ENCODE measurements around the gene GRIN2D. TPM values are rescaled to one million over a fixed set of nuclear protein-coding genes. Genes with fewer than 3 reads are reported as not detected.

The GRIN2D gene
- total RNA-seq, 1 donor from 2014 or later: 21.7 TPM

GRCh38 chr19:48441360-48442050 is 48.0 kb downstream of the GRIN2D start:
- TF ChIP-seq CTCF (IDR thresholded peaks at IDR 0.05; ENCODE audit: partially characterized antibody, unreplicated experiment): no peak
- peaks cover 11% of the 10 kb centered on the region for H3K4me1 Mint-ChIP-seq (ENCODE audit: low read depth, unreplicated experiment)
- no peak overlapping the region for H3K4me3 Mint-ChIP-seq (ENCODE audit: unreplicated experiment)
- peaks cover 23% of the 10 kb centered on the region for H3K27me3 Mint-ChIP-seq (ENCODE audit: unreplicated experiment)
- no peak for DNase-seq
- peaks cover 10% of the 10 kb centered on the region for H3K9me3 Mint-ChIP-seq (ENCODE audit: unreplicated experiment)
- no peak overlapping the region for H3K27ac Mint-ChIP-seq (ENCODE audit: unreplicated experiment)
- no peaks in the 10 kb centered on the region for H3K36me3 Mint-ChIP-seq (ENCODE audit: unreplicated experiment)

GRCh38 chr19:48442116-48443035 is 48.9 kb downstream of the GRIN2D start:
- H3K4me3 Mint-ChIP-seq (ENCODE audit: unreplicated experiment): no peak overlapping the region
- peaks cover 23% of the 10 kb centered on the region for H3K27me3 Mint-ChIP-seq (ENCODE audit: unreplicated experiment)
- no peak for DNase-seq
- no peak for TF ChIP-seq CTCF (IDR thresholded peaks at IDR 0.05; ENCODE audit: partially characterized antibody, unreplicated experiment)
- H3K27ac Mint-ChIP-seq (ENCODE audit: unreplicated experiment): no peak overlapping the region
- peaks cover 11% of the 10 kb centered on the region for H3K4me1 Mint-ChIP-seq (ENCODE audit: low read depth, unreplicated experiment)
- peaks cover 10% of the 10 kb centered on the region for H3K9me3 Mint-ChIP-seq (ENCODE audit: unreplicated experiment)
- H3K36me3 Mint-ChIP-seq (ENCODE audit: unreplicated experiment): no peaks in the 10 kb centered on the region

GRCh38 chr19:48443256-48443655 is 49.8 kb downstream of the GRIN2D start:
- Mint-ChIP-seq H3K9me3 (ENCODE audit: unreplicated experiment) (peaks cover 10% of the 10 kb centered on the region), H3K27ac (ENCODE audit: unreplicated experiment) (no peak overlapping the region), H3K4me1 (ENCODE audit: low read depth, unreplicated experiment) (peaks cover 11% of the 10 kb centered on the region), H3K27me3 (ENCODE audit: unreplicated experiment) (peaks cover 23% of the 10 kb centered on the region), H3K4me3 (ENCODE audit: unreplicated experiment) (no peak overlapping the region), H3K36me3 (ENCODE audit: unreplicated experiment) (no peaks in the 10 kb centered on the region)
- no peak for DNase-seq
- TF ChIP-seq CTCF (IDR thresholded peaks at IDR 0.05; ENCODE audit: partially characterized antibody, unreplicated experiment): no peak

Other genes starting within 250 kb of the GRIN2D start
- 16.9 TPM for gene LIG1, start 223.3 kb upstream of the GRIN2D start, total RNA-seq (ENCODE audit: unreplicated experiment)
- 6.7 TPM for gene ZSWIM9, start 223.0 kb upstream of the GRIN2D start, total RNA-seq (ENCODE audit: unreplicated experiment)
- 41.9 TPM for gene CARD8, start 137.8 kb upstream of the GRIN2D start, total RNA-seq (ENCODE audit: unreplicated experiment)
- 3.7 TPM for gene ZNF114, start 123.6 kb upstream of the GRIN2D start, total RNA-seq (ENCODE audit: unreplicated experiment)
- 6.5 TPM for gene EMP3, start 68.1 kb upstream of the GRIN2D start, total RNA-seq (ENCODE audit: unreplicated experiment)
- 11.9 TPM for gene TMEM143, start 29.7 kb upstream of the GRIN2D start, total RNA-seq (ENCODE audit: unreplicated experiment)
- not detected for gene SYNGR4, start 29.3 kb upstream of the GRIN2D start, total RNA-seq (ENCODE audit: unreplicated experiment)
- 213 TPM for gene KDELR1, start 2.1 kb upstream of the GRIN2D start, total RNA-seq (ENCODE audit: unreplicated experiment)
- gene GRWD1, start 52.3 kb downstream of the GRIN2D start, total RNA-seq (ENCODE audit: unreplicated experiment): 25.0 TPM
- 1.0 TPM for gene KCNJ14, start 61.9 kb downstream of the GRIN2D start, total RNA-seq (ENCODE audit: unreplicated experiment)
- gene CYTH2, start 75.7 kb downstream of the GRIN2D start, total RNA-seq (ENCODE audit: unreplicated experiment): 233 TPM
- 36.3 TPM for gene LMTK3, start 118.2 kb downstream of the GRIN2D start, total RNA-seq (ENCODE audit: unreplicated experiment)
- not detected for gene SULT2B1, start 158.5 kb downstream of the GRIN2D start, total RNA-seq (ENCODE audit: unreplicated experiment)
- not detected for gene SPACA4, start 213.1 kb downstream of the GRIN2D start, total RNA-seq (ENCODE audit: unreplicated experiment)
- 1.5 TPM for gene FAM83E, start 221.4 kb downstream of the GRIN2D start, total RNA-seq (ENCODE audit: unreplicated experiment)
- 1,011 TPM for gene RPL18, start 225.5 kb downstream of the GRIN2D start, total RNA-seq (ENCODE audit: unreplicated experiment)
- 146 TPM for gene SPHK2, start 225.8 kb downstream of the GRIN2D start, total RNA-seq (ENCODE audit: unreplicated experiment)
- 2.9 TPM for gene DBP, start 243.7 kb downstream of the GRIN2D start, total RNA-seq (ENCODE audit: unreplicated experiment)

Data from glutamatergic neuron (in vitro differentiated cells).